Stimulated activated naive B cell treated with anti-CD40 and anti-IgM and Interleukin-4, amounts not matched to agents 10 μg/mL and 1 μg/mL and 100 μg/mL, for 72 hours (primary cell): ENCODE data around the gene XPC.

ENCODE experiments used
- ATAC-seq, 2 donors: fragments of 150-1000 bp; cut with Tn5 transposase; replicated peaks; 2 replicates each; pipeline ENCODE4 v1.10.0; 2021; ENCODE audit warnings: moderate library complexity in 1 of 2
- DNase-seq: peaks from one replicate; pipeline ENCODE4 v3.0.0; 2021
- H3K27ac Mint-ChIP-seq: one replicate; pipeline ENCODE4 v1.8.0; 2022; ENCODE audit warnings: mild to moderate bottlenecking, mixed read lengths
- H3K27me3 Mint-ChIP-seq, 2 donors: one replicate each; pipeline ENCODE4 v1.8.0; 2022; ENCODE audit warnings: mixed read lengths in 2 of 2
- H3K36me3 Mint-ChIP-seq, 2 donors: one replicate each; pipeline ENCODE4 v1.8.0; 2022; ENCODE audit warnings: mixed read lengths in 2 of 2, mild to moderate bottlenecking in 1 of 2
- H3K4me1 Mint-ChIP-seq, 2 donors: one replicate each; pipeline ENCODE4 v1.8.0; 2022; ENCODE audit warnings: mixed read lengths in 2 of 2, mild to moderate bottlenecking in 1 of 2
- H3K4me3 Mint-ChIP-seq, 2 donors: one replicate each; pipeline ENCODE4 v1.8.0; 2022; ENCODE audit warnings: mild to moderate bottlenecking in 2 of 2, mixed read lengths in 2 of 2, moderate library complexity in 1 of 2
- H3K9me3 Mint-ChIP-seq, 2 donors: one replicate each; pipeline ENCODE4 v1.8.0; 2022; ENCODE audit warnings: mixed read lengths in 2 of 2, mild to moderate bottlenecking in 1 of 2

XPC gene

DNA sequence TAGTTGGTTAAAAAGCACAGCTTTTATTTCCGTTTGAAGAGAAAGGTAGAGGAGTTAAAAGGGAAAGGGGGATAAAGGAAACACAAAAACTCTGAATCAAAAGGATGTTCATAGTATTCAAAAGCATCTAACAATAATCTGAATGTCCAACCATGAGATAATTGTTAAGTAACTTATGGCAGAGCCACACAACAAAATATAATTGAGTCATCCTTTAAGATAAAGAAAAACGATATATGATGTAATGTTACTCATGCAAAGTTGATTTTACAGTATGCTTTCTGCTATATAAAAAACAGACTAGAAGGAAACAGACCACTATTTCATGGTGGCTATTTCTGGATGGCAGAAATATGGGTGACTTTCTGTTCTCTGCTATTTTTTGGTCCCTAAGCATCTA lies 3.9 kb downstream of the XPC start:
- Mint-ChIP-seq H3K9me3 (no peaks in the 10 kb centered on the region), H3K27me3 (no peaks in the 10 kb centered on the region), H3K36me3 (peaks cover 28 to 37% of the 10 kb centered on the region in 2 donors), H3K4me3 (no peak overlapping the region), H3K27ac (no peak overlapping the region), H3K4me1 (peaks cover 39 to 53% of the 10 kb centered on the region in 2 donors)
- ATAC-seq (no peak), DNase-seq (no peak)

DNA sequence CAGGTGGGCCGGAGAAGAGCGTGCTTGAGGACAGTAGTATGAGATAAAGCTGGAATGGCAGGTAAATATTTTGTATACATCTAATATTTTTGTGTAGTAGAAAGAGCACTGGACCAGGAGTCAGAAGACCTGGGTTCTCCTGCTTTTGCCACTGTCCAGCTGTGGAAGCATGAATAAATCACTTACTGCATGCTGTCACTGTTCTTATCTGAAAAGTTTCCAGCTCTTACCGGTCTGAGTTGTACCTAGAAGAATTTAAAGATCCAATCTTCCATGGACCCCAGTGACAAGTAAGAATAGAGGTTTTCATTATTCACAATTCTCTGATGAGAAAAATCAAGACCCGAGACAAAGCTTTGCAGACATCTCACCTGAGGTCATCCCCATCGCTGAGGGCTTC lies 5.9 kb downstream of the XPC start:
- H3K27me3 Mint-ChIP-seq: no peaks in the 10 kb centered on the region
- H3K4me1 Mint-ChIP-seq: peaks cover 33 to 45% of the 10 kb centered on the region in 2 donors
- H3K36me3 Mint-ChIP-seq: peaks cover 38 to 47% of the 10 kb centered on the region in 2 donors
- no peak overlapping the region for H3K4me3 Mint-ChIP-seq
- no peak for DNase-seq
- no peak overlapping the region for H3K27ac Mint-ChIP-seq
- no peak for ATAC-seq
- no peaks in the 10 kb centered on the region for H3K9me3 Mint-ChIP-seq

DNA sequence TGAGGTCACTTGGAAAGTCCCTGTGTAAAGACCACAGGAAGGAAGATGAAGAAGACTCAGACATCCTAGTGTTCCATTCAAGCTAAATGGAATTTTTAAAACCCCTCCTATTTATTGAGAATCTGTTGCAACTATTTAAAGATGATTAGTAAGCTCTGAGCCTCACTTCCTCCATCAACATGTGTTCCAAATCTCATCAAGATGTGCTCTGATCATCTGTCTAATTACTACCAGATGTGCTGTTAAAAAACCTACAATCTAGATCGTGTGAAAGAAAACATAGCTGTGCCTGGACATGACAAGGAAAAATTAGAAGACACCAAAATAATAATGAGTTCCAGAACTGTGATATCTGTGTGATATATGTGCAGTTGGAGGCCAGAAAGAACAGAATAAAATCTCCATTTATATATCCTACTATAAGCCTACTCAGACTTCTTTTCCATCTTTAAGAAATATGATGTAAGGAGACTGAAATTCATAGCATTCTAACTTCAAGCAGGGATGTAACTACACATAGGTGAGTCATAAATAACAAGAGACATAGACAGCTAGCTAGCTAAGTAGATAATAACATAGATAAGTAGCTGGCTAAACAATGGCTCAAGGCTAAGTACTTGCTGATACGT lies 7.8 kb downstream of the XPC start:
- Mint-ChIP-seq H3K27ac (peak overlapping the region; percentile 52), H3K4me1 (peaks cover 26 to 35% of the 10 kb centered on the region in 2 donors), H3K4me3 (no peak overlapping the region), H3K9me3 (no peaks in the 10 kb centered on the region), H3K27me3 (no peaks in the 10 kb centered on the region), H3K36me3 (peaks cover 56 to 64% of the 10 kb centered on the region in 2 donors)
- ATAC-seq (no peak), DNase-seq (no peak)

DNA sequence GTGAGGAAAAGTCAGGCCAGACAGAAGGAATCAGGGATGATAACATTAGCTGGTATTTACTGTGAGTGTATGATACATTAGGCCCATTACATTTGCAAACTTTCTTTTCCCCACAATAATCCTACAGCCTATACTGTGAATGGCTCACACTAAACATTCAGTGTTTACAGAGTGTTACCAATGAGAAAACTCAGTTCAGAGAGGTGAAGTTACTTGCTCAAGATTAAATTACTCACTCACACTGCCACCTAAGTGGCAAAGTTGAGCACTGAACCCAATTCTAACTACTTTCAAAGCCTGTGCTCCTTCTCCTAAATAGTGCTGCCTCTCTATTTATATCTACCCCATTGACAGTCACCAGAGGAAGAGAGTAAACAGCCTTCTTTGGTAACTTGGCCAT lies 8.5 kb downstream of the XPC start:
- DNase-seq: no peak
- ATAC-seq: no peak
- no peaks in the 10 kb centered on the region for H3K27me3 Mint-ChIP-seq

DNA sequence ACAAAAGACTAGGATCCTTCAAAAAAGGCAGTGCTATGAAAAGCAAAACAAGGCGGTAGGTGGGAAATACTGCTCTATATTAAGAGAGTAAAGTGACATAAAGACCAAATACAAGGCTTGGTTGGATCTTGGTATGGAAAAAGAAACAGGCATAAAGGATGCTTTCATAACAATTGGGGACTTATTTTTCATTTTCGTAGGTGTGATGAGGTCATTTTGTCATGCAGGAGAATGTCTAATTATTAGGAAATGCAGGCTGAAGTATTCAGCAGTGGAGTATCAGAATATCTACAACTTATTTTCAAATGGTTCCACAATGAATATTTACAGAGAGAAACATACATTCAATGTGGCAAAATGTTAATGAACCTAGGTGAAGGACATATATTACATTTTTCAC lies 9.0 kb downstream of the XPC start:
- Mint-ChIP-seq H3K4me3 (no peak overlapping the region), H3K9me3 (no peaks in the 10 kb centered on the region), H3K36me3 (peaks cover 66 to 70% of the 10 kb centered on the region in 2 donors), H3K4me1 (peaks cover 17 to 25% of the 10 kb centered on the region in 2 donors), H3K27me3 (no peaks in the 10 kb centered on the region), H3K27ac (no peak overlapping the region)
- DNase-seq (no peak), ATAC-seq (no peak)

More for the DNA sequence above, 8.5 kb downstream of the XPC start:
- Mint-ChIP-seq H3K9me3 (no peaks in the 10 kb centered on the region), H3K4me1 (peaks cover 19 to 28% of the 10 kb centered on the region in 2 donors), H3K4me3 (no peak overlapping the region), H3K27ac (no peak overlapping the region), H3K36me3 (peaks cover 62 to 65% of the 10 kb centered on the region in 2 donors)

GRCh38 chr3:14166877-14167603 lies 11.4 kb downstream of the XPC start:
- Mint-ChIP-seq H3K4me3 (no peak overlapping the region), H3K4me1 (peaks cover 10 to 20% of the 10 kb centered on the region in 2 donors), H3K27ac (no peak overlapping the region), H3K9me3 (peaks cover 4 to 7% of the 10 kb centered on the region in 2 donors), H3K27me3 (no peaks in the 10 kb centered on the region), H3K36me3 (peaks cover 80 to 83% of the 10 kb centered on the region in 2 donors)
- ATAC-seq (no peak), DNase-seq (no peak)

- no peak overlapping the region for H3K27ac Mint-ChIP-seq
- no peak overlapping the region for H3K4me3 Mint-ChIP-seq
- no peaks in the 10 kb centered on the region for H3K27me3 Mint-ChIP-seq
- peaks cover 9 to 12% of the 10 kb centered on the region in 2 donors for H3K9me3 Mint-ChIP-seq
- H3K4me1 Mint-ChIP-seq: peaks cover under 1% of the 10 kb centered on the region in 2 donors
- DNase-seq (no peak), ATAC-seq (no peak)
- H3K36me3 Mint-ChIP-seq: peaks cover 79 to 93% of the 10 kb centered on the region in 2 donors
Measured at GRCh38 chr3:14162178-14162577, 16.2 kb downstream of the XPC start.

DNA sequence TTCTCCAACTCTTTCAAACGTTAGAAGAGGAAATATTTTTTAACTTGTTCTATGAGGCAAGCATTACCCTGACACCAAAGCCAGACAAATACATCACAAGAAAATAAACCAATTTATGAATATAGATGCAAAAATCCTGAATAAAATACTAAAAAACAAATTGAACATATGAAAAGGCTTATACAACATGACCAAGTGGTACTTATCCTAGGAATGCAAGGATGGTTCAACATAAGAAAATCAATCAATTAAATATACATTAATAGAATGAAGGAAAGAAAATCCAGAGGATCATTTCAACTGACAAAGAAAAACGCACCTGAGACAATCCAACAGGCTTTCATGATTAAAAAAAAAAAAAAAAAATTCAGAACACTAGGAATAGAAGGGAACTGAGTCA lies 17.1 kb downstream of the XPC start:
- H3K4me1 Mint-ChIP-seq: peaks cover 0 to under 1% of the 10 kb centered on the region in 2 donors
- H3K27me3 Mint-ChIP-seq: no peaks in the 10 kb centered on the region
- DNase-seq (no peak), ATAC-seq (no peak)
- no peak overlapping the region for H3K27ac Mint-ChIP-seq
- H3K4me3 Mint-ChIP-seq: no peak overlapping the region
- peaks cover 9 to 12% of the 10 kb centered on the region in 2 donors for H3K9me3 Mint-ChIP-seq
- peaks cover 77 to 92% of the 10 kb centered on the region in 2 donors for H3K36me3 Mint-ChIP-seq

GRCh38 chr3:14159426-14159825 lies 19.0 kb downstream of the XPC start:
- Mint-ChIP-seq H3K9me3 (peaks cover 9 to 12% of the 10 kb centered on the region in 2 donors), H3K4me1 (peaks cover 5 to 19% of the 10 kb centered on the region in 2 donors), H3K36me3 (peaks cover 71 to 93% of the 10 kb centered on the region in 2 donors), H3K27me3 (no peaks in the 10 kb centered on the region), H3K27ac (no peak overlapping the region), H3K4me3 (no peak overlapping the region)
- ATAC-seq (no peak), DNase-seq (no peak)

GRCh38 chr3:14158370-14158769 lies 20.0 kb downstream of the XPC start:
- ATAC-seq: no peak
- peak overlapping the region; percentile 20 for H3K27ac Mint-ChIP-seq

GRCh38 chr3:14157951-14158350 lies 20.4 kb downstream of the XPC start:
- H3K27ac Mint-ChIP-seq: no peak overlapping the region
- ATAC-seq: no peak
- H3K4me1 Mint-ChIP-seq: peaks cover 6 to 21% of the 10 kb centered on the region in 2 donors
- peaks cover 68 to 93% of the 10 kb centered on the region in 2 donors for H3K36me3 Mint-ChIP-seq
- no peak for DNase-seq
- H3K4me3 Mint-ChIP-seq: no peak overlapping the region
- no peaks in the 10 kb centered on the region for H3K27me3 Mint-ChIP-seq
- peaks cover 9% of the 10 kb centered on the region in 2 donors for H3K9me3 Mint-ChIP-seq

More at GRCh38 chr3:14158370-14158769, 20.0 kb downstream of the XPC start:
- peaks cover 69 to 93% of the 10 kb centered on the region in 2 donors for H3K36me3 Mint-ChIP-seq
- no peak overlapping the region for H3K4me3 Mint-ChIP-seq
- H3K4me1 Mint-ChIP-seq: peaks cover 6 to 21% of the 10 kb centered on the region in 2 donors
- H3K27me3 Mint-ChIP-seq: no peaks in the 10 kb centered on the region
- no peak for DNase-seq
- peaks cover 9% of the 10 kb centered on the region in 2 donors for H3K9me3 Mint-ChIP-seq

GRCh38 chr3:14156843-14157561 lies 21.4 kb downstream of the XPC start:
- Mint-ChIP-seq H3K9me3 (peaks cover 4 to 5% of the 10 kb centered on the region in 2 donors), H3K27me3 (no peaks in the 10 kb centered on the region), H3K4me1 (peaks cover 6 to 21% of the 10 kb centered on the region in 2 donors), H3K36me3 (peaks cover 62 to 93% of the 10 kb centered on the region in 2 donors), H3K4me3 (no peak overlapping the region), H3K27ac (no peak overlapping the region)
- DNase-seq: no peak
- ATAC-seq: no peak

DNA sequence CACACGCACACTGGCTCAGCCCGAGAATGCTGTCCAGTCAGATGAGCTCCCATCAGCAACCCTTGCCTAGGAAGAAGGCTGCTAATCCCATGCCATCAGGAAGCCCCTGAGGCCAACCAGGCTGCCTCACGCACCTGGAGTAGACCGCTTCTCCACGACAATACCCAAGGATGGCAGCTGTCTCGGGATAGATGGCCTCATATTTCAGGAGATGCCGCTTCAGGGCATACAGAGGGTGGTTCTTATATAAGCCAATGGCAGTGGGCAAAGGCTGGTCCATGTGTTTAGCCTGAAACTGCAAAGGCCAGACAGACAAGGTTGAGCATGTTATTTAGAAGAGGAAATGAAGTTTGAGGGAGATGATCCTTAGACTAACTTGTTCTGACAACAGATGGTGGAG lies 22.2 kb downstream of the XPC start:
- Mint-ChIP-seq H3K9me3 (no peaks in the 10 kb centered on the region), H3K4me3 (no peak overlapping the region), H3K36me3 (peaks cover 54 to 85% of the 10 kb centered on the region in 2 donors), H3K27me3 (no peaks in the 10 kb centered on the region), H3K4me1 (peaks cover 6 to 21% of the 10 kb centered on the region in 2 donors), H3K27ac (peak overlapping the region; percentile 34)
- no peak for DNase-seq
- ATAC-seq: no peak

GRCh38 chr3:14154895-14155440 lies 23.4 kb downstream of the XPC start:
- Mint-ChIP-seq H3K4me1 (peaks cover 6 to 21% of the 10 kb centered on the region in 2 donors), H3K27me3 (no peaks in the 10 kb centered on the region), H3K36me3 (peaks cover 50 to 84% of the 10 kb centered on the region in 2 donors), H3K4me3 (no peak overlapping the region), H3K9me3 (no peaks in the 10 kb centered on the region), H3K27ac (no peak overlapping the region)
- no peak for DNase-seq
- no peak for ATAC-seq
